GM19452 (cell line): Measurements from ENCODE around the gene FAM241A.
"Not testable (repeated sequence)": the region's sequence is repeated elsewhere in the genome, so short reads cannot be mapped to it uniquely, and the experiment has no call there.

Source experiments
- ATAC-seq: cut with Tn5 transposase; IDR thresholded peaks from one replicate; pipeline ENCODE4 v1.9.1; 2021; ENCODE audit not compliant: unreplicated experiment

Gene FAM241A

DNA sequence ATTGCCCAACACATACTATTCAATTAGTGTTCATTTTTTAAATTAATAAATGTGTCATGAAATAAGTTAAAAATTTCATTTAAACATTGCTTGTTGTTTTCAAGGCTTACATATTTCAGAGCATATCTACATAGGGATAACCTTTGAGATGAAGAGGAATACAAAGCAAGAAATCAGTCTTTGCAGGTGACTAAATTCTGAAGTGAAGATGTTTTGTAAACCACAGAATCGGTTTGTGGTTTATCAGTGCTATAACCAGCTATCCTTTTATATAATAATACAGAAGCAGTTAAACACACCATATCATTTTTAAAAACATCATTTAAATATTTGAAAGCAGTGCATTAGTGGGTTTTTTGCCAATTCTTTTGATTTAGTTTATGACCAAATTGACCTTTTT, 26.9 kb downstream of the FAM241A start:
- ATAC-seq = peak; percentile 81

DNA sequence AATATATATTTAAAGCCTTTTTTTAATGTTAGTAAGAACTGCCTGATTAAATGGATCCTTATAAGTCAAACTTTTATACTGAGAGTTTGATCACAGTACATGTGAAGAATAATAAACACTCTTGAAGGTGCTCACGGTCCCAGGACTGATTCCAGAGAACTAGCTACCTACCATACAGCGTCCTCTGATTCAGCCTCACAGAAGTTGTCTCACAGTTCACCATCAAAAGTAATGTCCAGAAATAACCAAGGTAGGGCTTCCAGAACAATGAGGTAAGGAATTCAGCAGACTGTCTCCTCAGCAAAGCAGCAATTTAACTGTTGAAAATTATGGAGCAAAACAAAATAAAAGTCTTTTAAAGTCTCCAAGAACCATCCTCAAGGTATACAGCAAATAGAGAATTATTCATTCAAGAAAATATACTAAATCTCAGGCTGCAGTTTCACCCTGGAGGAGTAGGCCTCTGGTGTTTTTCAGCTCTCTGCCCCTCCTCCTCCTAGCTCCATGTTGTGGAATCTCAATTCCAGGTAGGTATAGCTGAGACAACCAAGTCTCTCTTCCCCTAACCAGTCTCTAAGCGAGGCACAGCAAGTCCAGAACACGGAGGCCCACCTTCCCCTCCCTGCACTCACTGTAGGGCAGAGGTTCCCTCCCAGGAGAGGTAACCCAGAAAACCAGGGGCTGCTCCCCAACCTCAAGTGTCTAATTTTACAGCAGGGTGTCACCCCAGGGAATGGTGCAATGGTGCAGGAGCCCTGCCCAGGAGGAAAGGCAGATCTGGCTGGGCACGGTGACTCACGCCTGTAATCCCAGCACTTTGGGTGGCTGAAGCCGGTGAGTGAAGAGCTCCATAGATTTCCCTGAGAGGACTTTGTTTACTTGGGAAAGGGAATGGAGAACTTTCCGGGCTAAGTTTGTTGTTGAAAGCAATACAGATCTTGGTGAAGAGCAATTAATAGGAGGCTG, 28.6 kb downstream of the FAM241A start:
- ATAC-seq = no peak

DNA sequence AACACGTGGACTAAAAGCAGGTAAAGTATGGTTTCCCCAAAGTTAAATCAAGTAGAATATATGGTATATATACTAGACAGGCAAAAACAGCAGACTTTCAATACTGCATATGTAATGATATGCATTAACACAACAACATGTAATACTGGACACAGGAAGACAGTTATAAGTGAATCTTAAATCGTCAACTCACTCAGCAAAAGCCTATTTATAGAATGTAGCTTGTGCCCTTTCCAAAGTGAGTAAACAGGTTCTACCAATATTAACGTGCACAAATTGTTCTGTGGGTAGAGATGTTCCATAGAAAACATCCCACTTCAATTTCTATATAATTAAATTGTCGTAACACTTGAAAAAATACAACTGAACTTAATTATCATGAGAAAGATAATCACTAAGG, 30.6 kb downstream of the FAM241A start:
- no peak for ATAC-seq

DNA sequence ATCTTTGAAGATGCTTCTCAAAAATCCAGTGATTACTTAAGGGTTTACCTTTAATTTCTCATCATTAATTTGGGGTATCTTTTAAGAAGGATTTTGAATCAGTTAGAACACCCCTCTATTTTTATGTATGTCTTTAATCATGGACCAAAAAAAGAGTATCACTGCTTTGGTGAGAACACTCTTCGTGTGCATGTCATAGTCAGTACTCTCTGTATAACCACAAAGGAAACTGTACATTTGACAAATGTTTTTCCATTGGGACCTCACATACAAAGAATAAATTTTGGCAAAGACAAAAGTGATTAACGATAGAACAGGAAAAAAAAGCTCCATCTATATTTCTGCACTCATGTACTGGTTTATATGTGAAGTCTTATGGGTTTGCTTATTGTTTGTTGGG, 31.3 kb downstream of the FAM241A start:
- ATAC-seq = no peak

DNA sequence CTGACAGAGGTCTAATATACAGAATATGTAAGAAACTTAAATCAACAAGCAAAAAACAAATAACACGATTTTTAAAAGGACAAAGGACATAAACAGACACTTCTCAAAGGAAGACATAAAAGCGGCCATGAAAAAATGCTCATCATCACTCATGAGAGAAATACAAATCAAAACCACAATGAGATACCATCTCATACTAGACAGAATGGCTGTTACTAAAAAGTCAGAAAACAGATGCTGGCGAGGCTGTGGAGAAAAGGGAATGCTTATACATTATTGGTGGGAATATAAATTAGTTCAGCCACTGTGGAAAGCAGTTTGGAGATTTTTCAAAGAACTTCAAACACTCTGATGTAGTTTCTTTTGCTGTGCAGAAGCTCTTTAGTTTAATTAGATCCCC, 33.5 kb downstream of the FAM241A start:
- ATAC-seq = not testable (repeated sequence)

DNA sequence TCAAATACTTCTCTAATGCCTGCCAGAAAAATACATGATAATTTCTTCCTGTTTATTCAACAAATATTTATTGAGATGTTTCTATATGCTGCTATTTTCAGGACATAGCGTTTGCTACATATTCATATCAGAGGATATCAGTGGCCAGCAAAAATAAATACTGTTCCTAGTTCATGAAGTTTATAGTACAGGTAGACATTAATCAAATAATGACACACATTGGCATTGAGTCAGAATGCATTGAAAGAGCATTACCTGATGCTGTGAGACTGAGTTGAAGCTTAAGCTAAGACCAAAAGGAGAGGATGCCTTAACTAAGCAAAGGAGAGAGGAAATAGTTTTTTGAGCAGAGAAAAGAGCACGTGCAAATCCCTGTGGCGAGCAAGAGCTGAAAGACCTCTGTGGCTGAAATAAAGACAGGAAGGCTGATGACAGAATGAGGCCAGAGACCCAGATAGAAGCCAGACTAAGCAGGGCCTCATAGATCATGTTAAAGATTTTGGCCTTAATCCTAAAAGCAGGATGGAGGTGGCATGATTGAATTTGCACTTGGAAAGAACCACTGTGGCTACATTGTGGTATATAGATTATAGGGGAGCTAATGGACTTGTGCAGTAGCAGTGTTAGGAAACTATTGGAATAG, 36.2 kb downstream of the FAM241A start:
- ATAC-seq = no peak

DNA sequence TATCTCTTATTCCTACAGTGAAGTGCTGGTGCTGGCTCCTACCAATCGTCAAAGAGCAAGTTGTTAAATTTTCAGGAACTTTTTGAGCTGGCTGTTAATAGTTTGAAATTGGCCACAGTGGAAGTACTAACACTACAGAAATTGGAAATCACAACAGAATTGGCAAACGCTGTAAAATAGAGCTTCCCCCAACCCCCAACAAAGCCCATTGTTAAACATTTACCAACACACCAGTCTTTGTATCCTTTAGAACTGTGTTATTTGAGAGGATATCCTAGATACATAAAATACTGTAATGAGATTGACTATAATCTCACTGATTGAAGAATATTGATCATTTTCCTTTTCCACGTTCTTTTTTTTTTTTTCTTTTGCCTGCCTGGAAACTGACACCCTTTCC, 37.4 kb downstream of the FAM241A start:
- no peak for ATAC-seq

DNA sequence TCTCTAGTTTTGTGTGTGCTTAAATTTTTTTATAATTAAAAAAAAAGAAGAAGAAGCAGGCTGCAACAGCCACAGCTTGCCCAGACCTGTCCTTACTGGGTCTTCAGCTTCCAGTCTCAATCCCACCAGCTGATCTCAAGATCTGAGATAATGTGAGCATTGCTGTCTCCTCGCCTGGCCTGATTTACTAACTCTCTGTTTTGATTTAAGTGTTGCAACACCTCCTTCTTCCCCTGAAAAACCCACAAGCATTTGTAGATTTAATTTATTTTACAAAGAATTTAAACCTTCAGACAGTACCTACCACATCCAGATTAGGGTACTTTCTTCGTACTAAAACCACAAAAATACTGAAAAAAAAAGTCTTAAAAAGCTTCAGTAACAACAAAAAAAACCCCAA, 38.0 kb downstream of the FAM241A start:
- ATAC-seq = no peak

DNA sequence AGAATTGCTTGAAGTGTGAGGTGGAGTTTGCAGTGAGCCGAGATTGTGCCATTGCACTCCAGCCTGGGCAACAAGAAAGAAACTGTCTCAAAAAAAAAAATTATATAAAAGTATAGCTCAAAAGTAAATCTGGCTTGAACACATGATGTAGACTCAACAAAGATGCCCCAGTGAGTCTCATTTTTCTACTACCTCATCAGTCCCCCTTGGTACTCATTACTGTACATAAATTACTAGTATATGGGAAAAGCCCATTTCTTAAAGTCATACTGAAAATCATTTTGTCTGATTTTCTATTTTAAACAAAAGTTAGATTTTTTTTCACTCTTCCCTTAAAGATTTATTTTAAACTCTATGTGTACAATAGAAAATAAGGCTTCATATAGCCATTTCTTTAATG, 39.2 kb downstream of the FAM241A start:
- no peak for ATAC-seq

DNA sequence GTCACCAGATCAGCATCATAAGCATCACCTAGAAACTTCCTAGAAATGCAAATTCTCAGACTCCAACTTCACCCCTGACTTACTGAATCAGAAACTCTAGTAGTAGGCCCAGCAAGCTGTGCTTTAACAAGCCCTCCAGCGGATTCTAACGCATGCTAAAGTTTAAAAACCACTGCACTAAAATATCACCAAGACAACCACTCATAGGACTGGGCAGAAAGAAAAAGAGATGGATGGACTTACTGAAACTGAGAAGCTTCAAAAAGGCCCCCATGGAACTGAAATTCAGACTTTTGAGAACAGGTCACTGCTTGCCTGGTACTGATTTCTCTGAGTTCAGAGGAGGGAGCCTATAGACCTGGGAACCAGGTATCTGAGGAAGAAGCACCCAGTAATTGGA, 40.1 kb downstream of the FAM241A start:
- ATAC-seq = no peak

DNA sequence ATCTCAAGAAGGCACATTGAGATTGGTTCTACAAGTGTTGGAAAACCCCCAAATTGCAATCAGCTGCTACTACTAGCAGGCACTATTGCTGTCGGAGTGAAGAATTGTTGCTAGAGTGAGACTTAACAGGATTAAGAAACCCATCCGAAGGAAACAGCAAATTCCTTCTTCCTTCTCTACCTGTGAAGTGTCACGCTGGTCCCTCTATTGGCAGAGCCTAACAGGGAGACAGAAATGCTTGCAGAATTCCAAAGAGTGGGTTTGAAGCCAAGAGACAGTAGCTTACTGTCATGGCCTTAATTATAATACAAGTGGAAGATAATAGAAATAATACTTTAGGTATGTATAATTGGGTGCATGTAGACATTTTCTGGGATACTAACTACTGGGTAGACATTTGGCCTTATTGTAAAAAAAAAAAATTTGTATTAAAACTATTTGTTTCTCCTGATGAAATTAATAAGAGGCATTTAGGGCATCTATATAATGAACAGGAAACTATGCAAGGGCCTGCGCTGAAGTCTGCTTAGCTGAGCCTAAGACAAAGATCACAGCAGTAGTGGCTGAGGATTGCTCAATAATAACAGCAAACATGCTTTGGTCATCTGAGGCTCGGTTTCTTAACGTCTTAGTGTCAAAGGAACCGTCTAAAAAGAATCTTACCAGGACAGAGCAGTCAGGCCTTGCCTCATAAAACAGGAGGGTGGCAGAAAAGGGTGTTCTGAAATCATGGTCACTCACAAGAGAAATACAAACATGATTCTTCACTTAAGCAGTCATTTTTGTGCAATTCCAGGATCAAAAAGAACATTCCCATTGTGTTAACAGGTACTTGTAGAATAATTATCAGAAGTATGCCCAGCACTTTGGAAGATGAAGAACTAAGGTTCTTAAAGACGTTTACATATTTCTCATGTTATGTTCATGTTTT, 40.8 kb downstream of the FAM241A start:
- no peak for ATAC-seq

DNA sequence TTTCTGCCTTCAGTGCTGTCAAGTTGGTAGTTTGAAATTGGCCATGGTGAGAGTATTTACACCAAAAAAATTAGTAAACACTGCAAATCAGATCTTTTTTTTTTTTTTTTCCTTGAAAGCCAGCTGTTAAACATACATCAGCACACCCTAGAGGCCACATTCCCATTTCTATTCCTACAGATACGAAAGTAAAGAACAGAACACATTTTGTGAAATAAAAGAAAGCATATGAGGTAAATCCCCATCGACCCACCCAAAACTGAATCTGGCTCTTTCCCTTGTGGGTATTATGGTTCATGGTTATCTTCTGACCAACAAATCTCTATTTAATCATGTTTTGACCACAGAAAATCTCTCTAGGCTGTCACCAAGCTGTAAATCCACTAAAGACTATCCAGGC, 44.5 kb downstream of the FAM241A start:
- ATAC-seq = no peak

DNA sequence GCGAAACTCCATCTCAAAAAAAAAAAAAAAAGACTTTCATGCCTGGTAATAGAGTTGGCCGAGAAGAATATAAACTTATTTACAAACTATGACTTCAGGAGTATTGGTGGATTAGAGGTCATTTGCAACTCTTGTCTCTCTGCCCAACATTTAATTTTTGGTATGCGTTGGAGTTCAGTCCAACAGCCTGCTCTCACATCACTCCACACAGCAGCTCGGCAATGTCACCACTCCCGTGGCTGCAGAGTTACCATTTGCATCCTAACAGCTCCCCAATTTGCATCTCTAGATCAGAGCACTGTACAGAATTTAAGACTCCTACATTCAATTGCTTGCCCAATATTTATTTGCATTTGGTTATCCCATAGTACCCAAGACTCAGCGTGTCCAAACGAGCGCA, 45.4 kb downstream of the FAM241A start:
- ATAC-seq = no peak

DNA sequence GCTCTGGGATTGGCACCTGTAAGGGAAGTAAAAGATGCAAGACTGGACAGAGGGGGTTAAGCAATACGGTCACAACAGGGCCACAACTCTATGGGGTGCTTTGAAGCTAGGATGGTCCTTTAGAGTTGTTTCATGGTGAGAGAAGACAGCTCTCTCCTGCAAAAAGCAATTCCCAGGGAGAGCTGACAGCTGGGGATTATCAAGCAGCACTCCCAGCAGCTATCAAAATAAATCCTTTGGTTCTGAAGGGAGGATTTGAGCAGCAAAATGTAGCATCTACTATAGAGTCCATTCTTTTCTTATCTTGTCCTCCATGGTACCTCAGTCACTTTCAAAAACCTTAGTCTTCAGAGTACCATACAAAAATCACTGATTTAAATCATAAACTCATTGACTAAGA, 51.2 kb downstream of the FAM241A start:
- ATAC-seq = no peak

DNA sequence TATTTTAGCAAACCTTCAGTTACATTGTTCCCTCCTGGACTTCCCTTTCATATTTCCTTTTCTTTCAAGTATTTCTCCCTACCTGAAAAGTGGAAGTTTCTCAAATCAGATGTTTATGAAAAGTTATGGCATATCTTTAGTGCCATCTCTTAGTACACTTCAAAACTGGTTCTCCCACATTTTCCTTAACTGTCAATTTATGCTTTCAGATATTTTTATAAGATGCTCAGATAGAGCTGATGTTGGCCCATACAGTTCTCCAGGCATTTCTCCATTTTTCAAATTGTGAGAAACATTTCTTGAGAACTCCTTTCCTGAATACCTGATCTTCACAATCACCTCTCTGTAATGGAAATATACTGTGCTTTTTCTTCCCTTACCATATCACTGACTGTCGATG, 53.8 kb downstream of the FAM241A start:
- no peak for ATAC-seq

DNA sequence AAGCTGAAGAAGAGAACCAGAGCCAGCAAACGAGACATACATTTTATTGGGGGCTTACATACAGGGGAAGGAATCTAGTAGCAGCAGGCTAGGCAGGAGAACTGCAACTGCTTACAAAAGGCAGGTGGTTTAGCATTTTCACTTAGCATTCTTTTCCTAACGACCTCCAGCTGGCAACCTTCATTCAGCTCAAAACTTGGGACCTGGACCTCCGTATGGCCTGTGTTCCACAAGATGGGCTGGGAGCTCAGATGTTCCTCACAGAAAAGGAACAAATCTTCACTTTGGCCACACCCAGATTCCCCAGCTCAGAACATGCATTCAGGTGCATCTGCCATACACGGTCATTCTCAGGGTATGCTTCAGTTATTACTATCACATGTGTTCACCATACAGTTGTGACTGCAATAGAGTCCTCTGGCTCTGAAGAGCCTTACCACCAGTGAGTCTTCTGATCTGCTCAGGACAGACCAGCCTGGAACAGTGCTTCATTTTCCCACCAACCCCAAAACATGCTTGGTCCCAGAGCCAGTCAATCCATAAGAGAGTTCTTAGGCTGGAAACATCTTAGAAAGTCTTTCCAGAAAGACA, 56.8 kb downstream of the FAM241A start:
- no peak for ATAC-seq

DNA sequence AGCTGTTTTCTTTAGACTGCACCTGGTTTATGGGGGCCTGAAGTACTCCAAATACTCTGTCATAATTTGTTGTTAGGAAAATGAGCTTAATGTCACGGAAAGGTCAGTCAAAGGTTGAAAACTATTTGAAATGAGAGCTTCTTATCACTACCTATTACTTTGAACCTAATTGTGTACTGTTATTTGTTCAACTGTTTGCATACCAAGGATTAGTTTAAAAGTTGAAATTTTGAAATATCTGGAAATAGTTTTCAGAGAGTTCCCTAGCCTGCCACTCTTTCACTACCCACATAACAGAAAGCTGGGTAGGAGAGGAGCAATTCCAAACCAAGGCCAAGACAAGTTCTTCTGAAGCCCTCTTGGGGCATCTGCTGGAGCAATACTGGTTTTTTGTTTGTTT, 58.3 kb downstream of the FAM241A start:
- no peak for ATAC-seq

DNA sequence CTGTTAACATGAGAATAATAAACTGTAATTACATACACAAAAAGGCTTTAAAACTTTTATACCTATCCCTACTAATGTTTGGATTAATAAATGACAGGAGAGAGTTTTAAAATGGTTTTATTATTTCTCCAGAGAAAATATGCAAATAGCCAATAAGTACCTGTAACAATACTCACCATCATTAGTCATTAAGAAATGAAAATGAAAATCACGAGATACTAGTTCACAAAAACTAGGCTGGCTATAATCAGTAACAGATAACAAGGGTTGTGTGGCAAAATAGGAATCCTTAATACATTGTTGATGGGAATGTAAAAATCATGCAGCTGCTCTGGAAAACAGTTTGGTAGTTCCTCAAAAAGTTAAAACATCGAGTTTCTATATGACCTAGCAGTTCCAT, 61.2 kb downstream of the FAM241A start:
- ATAC-seq = peak; percentile 50

DNA sequence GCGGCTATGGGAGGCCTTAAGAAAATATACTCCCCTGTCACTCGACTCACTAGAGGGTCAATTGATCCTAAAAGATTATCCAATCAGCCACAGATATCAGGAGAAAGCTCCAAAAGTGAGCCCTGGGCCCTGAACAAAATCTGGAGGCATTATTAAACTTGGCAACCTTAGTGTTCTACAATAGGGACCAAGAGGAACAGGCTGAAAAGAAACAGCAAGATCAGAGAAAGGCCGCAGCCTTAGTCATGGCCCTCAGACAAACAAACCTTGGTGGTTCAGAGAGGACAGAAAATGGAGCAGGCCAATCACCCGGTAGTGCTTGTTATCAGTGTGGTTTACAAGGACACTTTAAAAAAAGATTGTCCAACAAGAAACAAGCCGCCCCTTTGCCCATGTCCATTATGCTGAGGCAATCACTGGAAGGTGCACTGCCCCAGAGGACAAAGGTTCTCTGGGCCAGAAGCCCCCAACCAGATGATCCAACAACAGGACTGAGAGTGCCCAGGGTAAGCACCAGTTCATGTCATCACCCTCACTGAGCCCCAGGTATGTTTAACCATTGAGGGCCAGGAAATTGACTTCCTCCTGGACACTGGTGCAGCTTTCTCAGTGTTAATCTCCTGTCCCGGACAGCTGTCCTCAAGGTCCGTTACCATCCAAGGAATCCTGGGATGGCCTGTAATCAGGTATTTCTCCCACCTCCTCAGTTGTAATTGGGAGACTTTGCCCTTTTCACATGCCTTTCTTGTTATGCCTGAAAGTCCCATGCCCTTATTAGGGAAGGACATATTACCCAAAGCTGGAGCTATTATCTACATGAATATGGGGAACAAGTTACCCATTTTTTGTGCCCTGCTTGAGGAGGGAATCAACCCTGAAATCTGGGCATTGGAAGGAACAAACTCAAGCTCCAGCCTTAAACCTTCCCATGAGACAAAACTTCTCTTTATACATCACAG, 63.2 kb downstream of the FAM241A start:
- not testable (repeated sequence) for ATAC-seq

DNA sequence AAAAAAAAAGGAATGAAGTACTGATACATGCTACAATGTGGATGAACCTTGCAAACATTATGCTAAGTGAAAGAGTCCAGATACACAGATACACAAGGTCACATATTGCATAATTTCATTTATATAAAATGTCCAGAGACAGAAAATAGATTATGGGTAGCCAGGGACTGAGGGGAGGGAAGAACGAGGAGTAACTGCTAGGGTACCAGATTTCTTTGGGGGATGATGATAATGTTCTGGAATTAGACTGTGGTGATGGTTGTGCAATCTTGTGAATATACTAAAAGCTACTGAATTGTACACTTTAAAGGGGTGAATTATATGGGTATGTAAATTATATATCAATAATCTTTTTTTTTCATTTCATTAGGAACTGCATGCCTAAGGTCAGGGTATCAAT, 65.5 kb downstream of the FAM241A start:
- ATAC-seq = no peak
